ENCODE data around the gene HSPE1.
"Not testable (repeated sequence)": the region's sequence is repeated elsewhere in the genome, so short reads cannot be mapped to it uniquely, and the experiment has no call there.

The HSPE1 gene

DNA sequence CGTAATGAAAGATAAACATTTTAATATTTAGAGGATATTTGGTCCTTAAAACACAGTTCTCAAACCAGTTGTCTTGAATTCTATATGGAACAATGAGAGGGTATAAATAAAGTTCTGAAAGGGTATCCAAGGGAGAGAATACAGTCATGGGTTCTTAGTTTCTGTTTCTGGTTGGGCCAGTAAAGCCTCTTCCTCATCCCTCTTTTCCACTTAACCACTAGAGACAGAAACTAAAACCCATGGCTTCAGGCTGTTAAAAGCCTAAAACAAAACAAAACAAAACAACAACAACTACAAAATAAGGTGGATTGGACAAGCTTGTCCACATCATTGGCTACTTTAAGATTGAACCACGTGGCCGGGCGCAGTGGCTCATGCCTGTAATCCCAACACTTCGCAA, 28.0 kb upstream of the HSPE1 start:
- no peak overlapping the region for H3K4me3 ChIP-seq (ENCODE audit: low read depth in 1 of 2, low read length in 2 of 2)
- H3K9ac ChIP-seq (ENCODE audit: low read length): no peak overlapping the region
- H3K36me3 ChIP-seq (ENCODE audit: insufficient read depth, low read length): peaks cover 54% of the 10 kb centered on the region
- no peaks in the 10 kb centered on the region for H3K9me3 ChIP-seq (ENCODE audit: low read length)
- H3K27me3 ChIP-seq (ENCODE audit: control insufficient read depth in 1 of 2, insufficient read depth in 2 of 2, low read length in 2 of 2): no peaks in the 10 kb centered on the region
- H3K4me1 ChIP-seq (ENCODE audit: insufficient read depth, low read length): no peaks in the 10 kb centered on the region
- H3K27ac ChIP-seq (ENCODE audit: low read depth, low read length): no peak overlapping the region

DNA sequence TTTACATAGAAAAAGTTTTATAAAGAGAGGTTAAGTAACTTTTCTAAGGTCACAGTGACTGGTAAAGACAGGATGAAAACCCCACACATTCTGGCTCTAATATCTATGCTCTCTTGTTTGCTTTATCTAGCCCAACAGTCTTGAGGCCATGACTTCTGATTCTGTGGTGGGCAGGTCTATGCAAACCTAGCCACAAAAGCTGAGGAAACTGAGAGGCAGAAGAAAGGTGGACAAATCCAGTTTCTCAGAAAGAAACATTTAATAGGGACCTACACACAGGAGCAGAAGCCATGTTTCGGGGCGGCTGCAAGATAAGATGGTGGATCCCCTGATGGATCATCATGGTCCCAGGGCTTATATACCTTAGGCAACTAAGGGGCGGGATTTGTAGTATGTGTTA, 22.4 kb upstream of the HSPE1 start:
- H3K4me3 ChIP-seq (ENCODE audit: low read depth in 1 of 2, low read length in 2 of 2): no peak overlapping the region
- H3K9ac ChIP-seq (ENCODE audit: low read length): no peak overlapping the region
- no peaks in the 10 kb centered on the region for H3K27me3 ChIP-seq (ENCODE audit: control insufficient read depth in 1 of 2, insufficient read depth in 2 of 2, low read length in 2 of 2)
- no peak overlapping the region for H3K27ac ChIP-seq (ENCODE audit: low read depth, low read length)
- H3K4me1 ChIP-seq (ENCODE audit: insufficient read depth, low read length): no peaks in the 10 kb centered on the region
- no peaks in the 10 kb centered on the region for H3K9me3 ChIP-seq (ENCODE audit: low read length)
- peaks cover 32% of the 10 kb centered on the region for H3K36me3 ChIP-seq (ENCODE audit: insufficient read depth, low read length)

DNA sequence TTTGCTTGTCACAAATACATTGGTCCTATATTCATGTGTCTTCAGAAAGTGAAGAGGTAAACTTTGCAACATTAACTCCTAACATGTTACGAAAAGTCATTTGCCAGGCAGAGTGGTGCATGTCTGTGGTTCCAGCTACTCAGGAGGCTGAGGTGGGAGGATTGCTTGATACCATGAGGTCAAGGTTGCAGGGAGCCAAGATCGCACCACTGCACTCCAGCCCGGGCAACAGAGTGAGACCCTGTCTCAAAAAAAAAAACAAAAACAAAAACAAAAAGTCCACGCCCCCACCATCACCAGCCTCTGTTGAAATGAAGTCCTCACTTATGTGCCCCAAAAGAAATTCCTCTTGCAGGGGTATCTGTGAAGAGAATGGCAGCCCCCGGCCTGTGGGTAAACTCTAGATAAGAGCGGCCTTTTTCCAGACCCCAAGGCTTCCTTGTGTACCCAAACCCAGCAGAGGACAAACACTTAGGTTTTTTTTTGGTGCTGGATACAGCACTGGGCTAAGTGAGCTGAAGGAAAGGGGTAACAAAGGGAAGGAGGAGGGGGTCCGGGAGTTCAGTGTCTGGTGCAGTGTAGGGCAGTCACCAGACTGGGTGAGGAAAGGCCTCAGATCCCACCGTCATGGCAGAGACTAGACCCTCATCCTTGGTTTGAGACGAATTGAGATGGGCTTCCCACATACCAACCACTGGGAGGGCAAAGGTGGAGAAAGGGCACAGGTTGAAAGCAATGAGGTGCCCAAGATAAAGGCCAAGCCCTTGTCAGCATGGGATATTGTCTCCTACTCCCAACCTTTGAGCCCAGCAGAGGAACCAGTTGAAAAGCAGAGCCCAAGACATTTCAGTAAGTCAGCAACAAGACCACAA, 19.8 kb upstream of the HSPE1 start:
- Histone ChIP-seq H3K27me3 (ENCODE audit: control insufficient read depth in 1 of 2, insufficient read depth in 2 of 2, low read length in 2 of 2) (no peaks in the 10 kb centered on the region), H3K4me1 (ENCODE audit: insufficient read depth, low read length) (no peaks in the 10 kb centered on the region), H3K27ac (ENCODE audit: low read depth, low read length) (no peak overlapping the region), H3K9me3 (ENCODE audit: low read length) (no peaks in the 10 kb centered on the region), H3K36me3 (ENCODE audit: insufficient read depth, low read length) (peaks cover 17% of the 10 kb centered on the region), H3K9ac (ENCODE audit: low read length) (no peak overlapping the region), H3K4me3 (ENCODE audit: low read depth in 1 of 2, low read length in 2 of 2) (no peak overlapping the region)

DNA sequence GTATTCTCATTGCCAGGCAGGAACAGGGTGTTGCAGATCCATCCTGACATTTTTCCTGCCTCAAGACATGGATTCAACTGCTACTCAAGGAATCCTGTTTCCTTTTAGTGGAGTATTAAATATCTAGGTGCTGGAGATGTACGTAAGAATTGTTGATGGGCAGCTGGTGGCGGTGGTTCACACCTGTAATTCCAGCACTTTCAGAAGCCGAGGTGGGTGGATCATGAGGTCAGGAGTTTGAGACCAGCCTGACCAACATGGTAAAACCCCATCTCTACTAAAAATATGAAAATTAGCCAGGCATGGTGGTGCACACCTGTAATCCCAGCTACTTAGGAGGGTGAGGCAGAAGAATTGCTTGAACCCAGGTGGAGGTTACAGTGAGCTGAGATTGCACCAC, 15.9 kb upstream of the HSPE1 start:
- not testable (repeated sequence) for H3K27ac ChIP-seq (ENCODE audit: low read depth, low read length); H3K4me3 ChIP-seq (ENCODE audit: low read depth in 1 of 2, low read length in 2 of 2); H3K4me1 ChIP-seq (ENCODE audit: insufficient read depth, low read length); H3K9me3 ChIP-seq (ENCODE audit: low read length); H3K9ac ChIP-seq (ENCODE audit: low read length); H3K27me3 ChIP-seq (ENCODE audit: control insufficient read depth in 1 of 2, insufficient read depth in 2 of 2, low read length in 2 of 2)
- H3K36me3 ChIP-seq (ENCODE audit: insufficient read depth, low read length): peaks cover 34% of the 10 kb centered on the region

DNA sequence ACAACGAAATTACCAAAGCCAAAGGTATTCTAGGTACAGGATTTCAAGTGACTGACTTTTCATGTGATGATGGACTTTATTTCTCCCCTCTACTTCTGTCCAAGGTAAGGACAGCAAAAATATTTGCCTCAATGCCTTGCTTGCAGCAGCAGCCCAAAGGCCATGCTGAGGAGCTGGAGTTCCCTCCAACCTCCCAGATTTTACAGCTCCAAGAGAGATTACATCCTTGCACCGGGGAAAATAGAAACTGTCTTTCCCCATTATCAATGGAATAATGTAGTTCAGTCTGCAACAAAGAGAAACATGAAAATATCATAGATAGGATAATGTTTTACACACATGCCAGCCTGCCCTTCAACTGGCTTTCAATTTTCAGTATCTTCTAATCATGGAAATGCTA, 14.0 kb upstream of the HSPE1 start:
- H3K27me3 ChIP-seq (ENCODE audit: control insufficient read depth in 1 of 2, insufficient read depth in 2 of 2, low read length in 2 of 2): no peaks in the 10 kb centered on the region
- H3K4me3 ChIP-seq (ENCODE audit: low read depth in 1 of 2, low read length in 2 of 2): no peak overlapping the region
- peaks cover 54% of the 10 kb centered on the region for H3K36me3 ChIP-seq (ENCODE audit: insufficient read depth, low read length)

DNA sequence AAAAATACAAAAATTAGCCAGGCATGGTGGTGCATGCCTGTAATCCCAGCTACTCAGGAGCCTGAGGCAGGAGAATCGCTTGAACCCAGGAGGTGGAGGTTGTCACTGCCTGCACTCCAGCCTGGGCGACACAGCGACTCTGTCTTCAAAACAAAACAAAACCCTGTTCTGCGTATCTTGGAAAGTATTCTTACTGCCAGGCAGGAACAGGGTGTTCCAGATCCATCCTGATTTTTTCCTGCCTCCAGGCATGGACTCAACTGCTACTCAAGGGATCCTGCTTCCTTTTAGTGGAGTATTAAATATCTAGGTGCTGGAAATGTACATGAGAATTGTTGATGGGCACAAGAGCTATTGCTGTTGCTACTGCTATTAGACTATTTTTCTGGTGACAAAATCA, 12.8 kb upstream of the HSPE1 start:
- no peak overlapping the region for H3K27ac ChIP-seq (ENCODE audit: low read depth, low read length)
- peaks cover 66% of the 10 kb centered on the region for H3K36me3 ChIP-seq (ENCODE audit: insufficient read depth, low read length)
- H3K9ac ChIP-seq (ENCODE audit: low read length): no peak overlapping the region

More for the DNA sequence above, 14.0 kb upstream of the HSPE1 start:
- H3K27ac ChIP-seq (ENCODE audit: low read depth, low read length): no peak overlapping the region
- H3K4me1 ChIP-seq (ENCODE audit: insufficient read depth, low read length): no peaks in the 10 kb centered on the region
- H3K9me3 ChIP-seq (ENCODE audit: low read length): no peaks in the 10 kb centered on the region
- no peak overlapping the region for H3K9ac ChIP-seq (ENCODE audit: low read length)

DNA sequence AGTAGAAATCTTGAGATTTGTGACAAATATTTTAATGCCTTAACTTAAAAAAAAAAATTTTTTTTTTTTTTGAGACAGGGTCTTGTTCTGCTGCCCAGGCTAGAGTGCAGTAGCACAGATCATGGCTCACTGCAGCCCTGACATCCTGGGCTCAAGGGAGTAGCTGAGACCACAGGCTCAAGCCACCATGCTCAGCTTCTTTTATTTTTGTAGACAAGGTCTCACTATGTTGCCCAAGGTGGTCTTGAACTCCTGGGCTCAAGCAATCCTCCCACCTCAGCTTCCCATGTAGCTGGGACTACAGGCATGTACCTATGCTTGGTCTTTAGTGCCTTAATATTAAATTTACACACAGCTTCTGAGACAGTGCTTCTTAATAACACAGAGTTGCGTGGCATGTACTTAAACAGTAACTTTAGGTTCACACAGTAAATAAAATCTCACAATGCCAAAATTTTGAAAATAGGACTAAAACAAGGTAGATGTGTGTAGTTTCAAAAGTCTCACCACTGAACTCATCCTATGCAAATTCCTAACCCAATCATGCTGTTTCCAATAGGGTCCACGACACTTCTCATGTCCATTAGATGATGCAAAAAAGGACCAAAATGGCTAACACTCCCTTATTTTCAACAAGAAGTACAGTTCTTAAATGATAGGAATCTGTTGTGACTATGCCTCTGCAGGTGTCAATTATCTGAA, 4.6 kb upstream of the HSPE1 start:
- H3K4me3 ChIP-seq (ENCODE audit: low read depth in 1 of 2, low read length in 2 of 2): no peak overlapping the region
- peaks cover 23% of the 10 kb centered on the region for H3K4me1 ChIP-seq (ENCODE audit: insufficient read depth, low read length)
- H3K36me3 ChIP-seq (ENCODE audit: insufficient read depth, low read length): peaks cover 60% of the 10 kb centered on the region
- H3K27me3 ChIP-seq (ENCODE audit: control insufficient read depth in 1 of 2, insufficient read depth in 2 of 2, low read length in 2 of 2): no peaks in the 10 kb centered on the region
- H3K9me3 ChIP-seq (ENCODE audit: low read length): no peaks in the 10 kb centered on the region
- no peak overlapping the region for H3K9ac ChIP-seq (ENCODE audit: low read length)
- H3K27ac ChIP-seq (ENCODE audit: low read depth, low read length): no peak overlapping the region

More for the DNA sequence above, 12.8 kb upstream of the HSPE1 start:
- no peaks in the 10 kb centered on the region for H3K27me3 ChIP-seq (ENCODE audit: control insufficient read depth in 1 of 2, insufficient read depth in 2 of 2, low read length in 2 of 2)
- H3K9me3 ChIP-seq (ENCODE audit: low read length): no peaks in the 10 kb centered on the region
- no peaks in the 10 kb centered on the region for H3K4me1 ChIP-seq (ENCODE audit: insufficient read depth, low read length)
- H3K4me3 ChIP-seq (ENCODE audit: low read depth in 1 of 2, low read length in 2 of 2): no peak overlapping the region

DNA sequence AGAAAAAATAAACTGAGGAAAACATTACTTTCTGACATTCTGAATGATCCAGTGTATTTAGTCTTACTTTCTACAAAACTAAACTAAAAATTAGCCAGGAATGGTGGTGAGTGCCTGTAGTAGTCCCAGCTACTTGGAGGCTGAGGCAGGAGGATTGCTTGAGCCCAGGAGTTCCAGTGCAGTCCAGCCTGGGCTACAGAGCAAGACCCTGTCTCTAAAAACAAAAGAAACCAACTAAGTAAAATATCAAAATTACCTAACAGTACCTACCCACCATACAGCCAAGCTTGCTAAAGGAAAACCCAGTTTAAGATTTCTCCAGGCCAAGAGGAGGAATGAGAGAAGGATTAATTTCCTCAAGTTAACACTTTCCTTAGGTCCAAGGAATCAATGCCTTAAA, 3.5 kb upstream of the HSPE1 start:
- no peaks in the 10 kb centered on the region for H3K9me3 ChIP-seq (ENCODE audit: low read length)
- peaks cover 49% of the 10 kb centered on the region for H3K36me3 ChIP-seq (ENCODE audit: insufficient read depth, low read length)
- H3K4me3 ChIP-seq (ENCODE audit: low read depth in 1 of 2, low read length in 2 of 2): no peak overlapping the region
- no peak overlapping the region for H3K9ac ChIP-seq (ENCODE audit: low read length)
- peaks cover 30% of the 10 kb centered on the region for H3K4me1 ChIP-seq (ENCODE audit: insufficient read depth, low read length)
- no peak overlapping the region for H3K27ac ChIP-seq (ENCODE audit: low read depth, low read length)
- H3K27me3 ChIP-seq (ENCODE audit: control insufficient read depth in 1 of 2, insufficient read depth in 2 of 2, low read length in 2 of 2): no peaks in the 10 kb centered on the region

DNA sequence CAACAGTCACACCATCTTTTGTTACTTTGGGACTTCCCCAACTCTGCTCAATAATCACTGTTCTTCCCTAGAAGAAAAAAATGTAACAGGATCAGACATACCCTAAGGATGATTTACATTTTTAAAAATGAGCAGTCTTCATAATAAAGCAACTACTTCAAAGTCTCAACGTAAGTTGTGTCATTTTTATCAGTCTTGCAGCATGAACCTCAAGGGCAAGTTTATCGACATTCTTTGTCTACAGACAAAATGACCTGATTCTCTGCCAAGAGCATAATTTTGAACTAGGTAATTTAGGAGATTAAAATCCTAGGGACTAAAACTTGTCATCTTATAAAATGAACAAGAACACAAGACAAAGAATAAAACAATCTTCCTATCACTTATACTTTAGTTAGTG, 2.9 kb upstream of the HSPE1 start:
- H3K4me3 ChIP-seq (ENCODE audit: low read depth in 1 of 2, low read length in 2 of 2): no peak overlapping the region
- no peaks in the 10 kb centered on the region for H3K27me3 ChIP-seq (ENCODE audit: control insufficient read depth in 1 of 2, insufficient read depth in 2 of 2, low read length in 2 of 2)
- H3K36me3 ChIP-seq (ENCODE audit: insufficient read depth, low read length): peaks cover 48% of the 10 kb centered on the region
- H3K27ac ChIP-seq (ENCODE audit: low read depth, low read length): no peak overlapping the region
- H3K9ac ChIP-seq (ENCODE audit: low read length): no peak overlapping the region
- H3K9me3 ChIP-seq (ENCODE audit: low read length): no peaks in the 10 kb centered on the region
- peaks cover 37% of the 10 kb centered on the region for H3K4me1 ChIP-seq (ENCODE audit: insufficient read depth, low read length)

DNA sequence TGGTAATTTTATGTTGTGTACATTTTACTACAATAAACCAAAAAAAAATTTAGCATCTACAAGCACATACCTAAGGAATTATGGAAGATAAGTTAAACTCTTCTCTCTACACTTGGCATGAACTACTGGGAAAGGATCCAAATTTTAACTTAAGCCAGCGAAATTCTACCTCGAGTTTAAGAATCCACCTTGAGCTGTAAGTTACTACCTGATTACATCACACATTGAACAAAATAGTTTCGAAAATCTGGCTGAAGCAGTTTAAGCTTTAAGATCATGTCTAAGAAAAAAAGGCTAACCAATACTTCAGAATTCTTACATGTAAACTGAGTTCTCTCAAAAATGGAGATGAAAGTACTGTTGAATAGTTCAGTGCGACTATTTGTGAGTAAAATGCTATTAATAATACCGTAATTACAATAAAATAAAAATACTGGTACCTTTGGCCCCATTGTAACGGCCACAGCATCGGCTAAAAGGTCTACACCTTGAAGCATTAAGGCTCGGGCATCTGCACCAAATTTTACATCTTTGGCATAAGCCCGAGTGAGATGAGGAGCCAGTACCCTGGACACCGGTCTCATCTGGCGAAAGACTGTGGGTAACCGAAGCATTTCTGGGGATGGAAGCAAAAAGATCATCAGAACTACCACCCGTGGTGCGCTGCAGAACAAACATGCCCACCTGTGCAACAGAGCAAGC, 1.8 kb upstream of the HSPE1 start:
- Histone ChIP-seq H3K27me3 (ENCODE audit: control insufficient read depth in 1 of 2, insufficient read depth in 2 of 2, low read length in 2 of 2) (no peaks in the 10 kb centered on the region), H3K9ac (ENCODE audit: low read length) (peak overlapping the region; percentile 88), H3K9me3 (ENCODE audit: low read length) (no peaks in the 10 kb centered on the region), H3K27ac (ENCODE audit: low read depth, low read length) (peak overlapping the region; percentile 88), H3K4me3 (ENCODE audit: low read depth in 1 of 2, low read length in 2 of 2) (peak overlapping the region; percentile 63 to 79), H3K4me1 (ENCODE audit: insufficient read depth, low read length) (peaks cover 38% of the 10 kb centered on the region), H3K36me3 (ENCODE audit: insufficient read depth, low read length) (peaks cover 41% of the 10 kb centered on the region)

DNA sequence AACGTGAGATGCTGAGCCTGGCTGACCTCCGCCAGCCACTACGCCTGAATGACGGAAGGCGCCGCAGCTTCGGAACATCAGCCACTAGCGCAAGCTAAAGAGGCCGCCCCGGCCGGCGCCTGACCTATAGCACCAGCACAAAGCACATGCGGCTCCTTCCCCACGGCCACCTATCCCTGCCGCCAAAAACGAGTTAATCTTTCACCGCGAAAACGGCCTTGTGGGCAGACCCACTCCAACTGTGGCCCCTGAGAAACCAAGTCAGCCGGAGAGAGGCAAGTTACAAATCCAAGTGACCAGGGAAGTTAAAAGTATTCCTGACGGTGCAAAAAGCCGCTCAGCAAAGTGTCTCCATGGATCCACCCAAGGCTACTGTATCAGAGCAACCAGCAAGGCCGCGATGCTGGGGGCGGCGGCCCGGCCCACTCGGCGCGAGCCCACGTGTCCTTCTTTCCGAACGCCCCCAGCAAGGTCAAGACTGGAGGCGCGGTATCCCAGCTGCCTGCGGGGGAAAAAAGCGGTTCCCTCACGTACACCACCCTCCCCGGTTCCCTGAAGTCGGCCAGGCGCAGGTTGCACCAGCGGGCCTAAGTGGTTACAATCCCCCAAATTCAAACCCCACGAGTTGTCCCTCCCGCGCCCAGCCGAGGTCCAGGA, 1.1 kb upstream of the HSPE1 start:
- peaks cover 38% of the 10 kb centered on the region for H3K4me1 ChIP-seq (ENCODE audit: insufficient read depth, low read length)
- no peaks in the 10 kb centered on the region for H3K27me3 ChIP-seq (ENCODE audit: control insufficient read depth in 1 of 2, insufficient read depth in 2 of 2, low read length in 2 of 2)
- peak overlapping the region; percentile 63 to 79 for H3K4me3 ChIP-seq (ENCODE audit: low read depth in 1 of 2, low read length in 2 of 2)
- peak overlapping the region; percentile 88 for H3K27ac ChIP-seq (ENCODE audit: low read depth, low read length)
- H3K9me3 ChIP-seq (ENCODE audit: low read length): no peaks in the 10 kb centered on the region
- H3K9ac ChIP-seq (ENCODE audit: low read length): peak overlapping the region; percentile 88
- peaks cover 39% of the 10 kb centered on the region for H3K36me3 ChIP-seq (ENCODE audit: insufficient read depth, low read length)

Measured in muscle layer of colon (tissue), 2 donors.